GM11168 (cell line): ENCODE data around the gene ACOT12.
"Not testable (repeated sequence)": the region's sequence is repeated elsewhere in the genome, so short reads cannot be mapped to it uniquely, and the experiment has no call there.

ENCODE experiments used
- in situ Hi-C: fragments of 300-500 bp; cut with MboI; formaldehyde crosslinking; loops from one replicate; pipeline ENCODE4 v1.12.0; 2022; ENCODE audit warnings: low sequenced_read_pairs; ENCODE audit not compliant: unreplicated experiment

The ACOT12 gene

DNA sequence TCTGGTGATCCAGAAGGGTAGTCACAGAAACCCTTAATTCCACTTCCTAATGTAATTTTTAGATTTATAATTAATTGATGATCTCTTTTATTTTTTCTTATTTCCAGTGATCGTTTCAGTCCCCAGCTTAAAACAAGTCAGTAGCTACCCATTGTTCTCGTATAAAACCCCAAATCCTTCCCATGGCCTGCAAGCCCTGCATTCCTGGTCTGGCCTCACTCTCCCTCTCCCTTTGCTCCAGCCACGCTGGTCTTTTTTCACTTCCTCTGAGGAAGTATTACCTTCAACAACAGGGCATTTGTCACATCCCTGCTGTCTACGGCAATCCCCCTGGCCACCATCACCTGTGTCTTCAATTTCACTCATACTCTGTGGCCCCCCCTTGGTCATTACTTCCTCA is 44.8 kb downstream of the ACOT12 start:
- in situ Hi-C loops = no loop called here

DNA sequence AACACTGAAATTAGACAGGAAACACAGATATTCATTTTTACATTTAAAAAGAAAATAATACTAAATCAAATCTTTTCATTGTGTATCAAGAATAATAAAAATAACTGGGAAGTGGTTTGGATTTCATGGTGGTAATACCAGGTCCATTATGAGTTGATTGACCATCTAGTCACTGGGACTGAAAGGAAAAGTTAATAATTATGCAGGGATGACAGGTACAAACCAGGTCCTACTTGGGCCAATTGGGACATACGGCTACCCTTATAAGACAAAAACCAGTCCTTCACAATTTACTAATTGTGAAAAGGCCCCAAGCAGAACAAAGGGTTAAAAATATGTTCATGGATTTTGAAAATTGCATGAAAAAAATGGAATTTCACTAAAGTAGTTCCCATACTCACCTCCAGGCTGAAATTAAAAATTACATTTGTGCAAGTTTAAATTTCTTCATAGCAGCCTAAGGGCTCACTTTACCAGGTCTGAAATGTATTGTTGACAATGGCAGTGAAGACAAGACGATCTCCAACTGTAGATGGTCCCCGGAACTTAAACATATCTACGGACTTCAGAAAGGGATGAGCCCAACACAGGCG is 48.4 kb downstream of the ACOT12 start:
- in situ Hi-C loops = no loop called here

DNA sequence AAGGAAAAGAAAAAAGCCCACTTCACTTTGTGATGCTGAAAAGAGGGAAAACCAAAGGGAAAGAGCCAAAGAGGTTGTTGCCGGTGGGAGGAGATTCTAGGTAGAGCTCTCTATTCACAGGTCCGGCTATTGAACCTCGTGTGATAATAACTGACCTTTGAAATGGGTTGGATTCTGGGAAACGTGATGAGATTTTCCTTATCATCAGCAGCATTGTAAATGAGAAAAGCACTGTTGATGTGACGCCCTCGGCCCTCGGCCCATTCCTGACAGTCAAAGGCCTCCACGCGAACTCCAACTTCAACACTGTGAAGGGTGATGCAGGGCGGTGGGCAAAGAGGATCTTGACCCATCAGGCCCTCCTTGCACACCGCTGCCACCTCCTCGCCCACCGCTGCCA is 49.2 kb downstream of the ACOT12 start:
- in situ Hi-C loops = no loop called here

DNA sequence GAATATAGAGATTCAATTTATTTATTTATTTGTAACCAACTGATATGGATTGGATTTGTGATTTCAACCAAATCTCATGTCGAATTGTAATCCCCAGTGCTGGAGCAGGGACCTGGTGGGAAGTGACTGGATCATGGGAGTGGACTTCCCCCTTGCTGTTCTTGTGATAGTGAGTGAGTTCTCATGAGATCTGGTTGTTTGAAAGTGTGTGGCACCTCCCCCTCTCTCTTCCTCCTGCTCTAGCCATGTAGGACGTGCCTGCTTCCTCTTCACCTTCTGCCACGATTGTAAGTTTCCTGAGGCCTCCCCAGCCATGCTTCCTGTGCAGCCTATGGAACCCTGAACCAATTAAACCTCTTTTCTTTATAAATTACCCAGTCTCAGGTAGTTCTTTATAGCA is 55.7 kb downstream of the ACOT12 start:
- in situ Hi-C loops = not testable (repeated sequence)

DNA sequence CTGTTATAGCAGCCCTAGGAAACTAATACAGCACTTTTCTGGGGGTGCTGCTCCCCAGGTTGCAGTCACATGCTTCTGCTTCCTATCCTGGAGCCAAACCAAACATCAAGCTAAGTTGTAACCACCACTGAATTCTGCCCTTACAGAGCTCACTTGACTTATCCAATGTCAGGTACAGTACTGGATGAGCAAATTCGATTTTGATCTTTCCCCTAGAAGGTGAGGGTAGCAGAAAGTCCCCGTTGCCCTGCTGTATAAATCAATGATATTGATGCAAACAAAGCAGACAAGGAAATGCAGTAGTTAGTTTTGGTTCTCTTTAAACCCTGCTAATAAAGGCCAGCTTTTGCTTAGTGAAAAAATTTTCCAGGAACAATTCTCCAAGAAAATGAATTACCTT is 56.1 kb downstream of the ACOT12 start:
- in situ Hi-C loops = no loop called here

DNA sequence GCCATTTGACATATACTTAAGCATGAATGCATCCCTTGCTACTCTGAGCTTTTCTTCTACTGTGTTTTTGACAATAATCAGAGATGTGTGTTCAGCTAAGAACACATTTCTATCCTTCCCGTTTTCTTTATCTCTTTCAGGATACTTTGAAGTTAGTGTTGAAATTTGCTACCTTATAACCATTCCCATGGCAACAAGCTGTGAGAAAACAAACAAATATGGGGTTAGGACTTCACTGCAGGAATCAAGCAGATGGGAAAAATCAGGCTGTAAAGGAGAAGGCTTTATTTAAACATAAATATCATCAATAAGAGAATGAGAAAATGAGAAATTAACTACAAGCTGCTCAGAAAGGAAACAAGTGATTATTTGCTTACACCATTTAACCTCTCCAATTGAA is 57.4 kb downstream of the ACOT12 start:
- in situ Hi-C loops = no loop called here

DNA sequence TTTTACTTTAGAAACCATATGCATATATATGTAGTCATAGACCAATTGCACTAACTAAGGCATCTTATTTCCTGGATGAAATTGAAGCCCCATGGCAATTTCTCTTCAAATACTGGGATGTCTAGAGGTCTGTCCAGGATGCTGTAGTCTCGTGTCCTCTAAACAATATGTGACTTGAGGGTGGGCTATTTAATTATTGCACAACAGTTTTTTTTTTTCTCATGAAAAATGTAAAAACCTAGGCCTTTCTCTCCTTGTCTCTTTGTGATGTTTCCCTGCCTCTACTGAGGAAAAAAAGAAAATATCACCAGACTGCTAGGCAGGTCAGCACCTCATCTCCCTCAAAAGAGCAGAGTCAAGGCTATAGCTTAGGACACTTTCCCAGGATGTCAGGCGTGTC is 58.0 kb downstream of the ACOT12 start:
- in situ Hi-C loops = no loop called here

DNA sequence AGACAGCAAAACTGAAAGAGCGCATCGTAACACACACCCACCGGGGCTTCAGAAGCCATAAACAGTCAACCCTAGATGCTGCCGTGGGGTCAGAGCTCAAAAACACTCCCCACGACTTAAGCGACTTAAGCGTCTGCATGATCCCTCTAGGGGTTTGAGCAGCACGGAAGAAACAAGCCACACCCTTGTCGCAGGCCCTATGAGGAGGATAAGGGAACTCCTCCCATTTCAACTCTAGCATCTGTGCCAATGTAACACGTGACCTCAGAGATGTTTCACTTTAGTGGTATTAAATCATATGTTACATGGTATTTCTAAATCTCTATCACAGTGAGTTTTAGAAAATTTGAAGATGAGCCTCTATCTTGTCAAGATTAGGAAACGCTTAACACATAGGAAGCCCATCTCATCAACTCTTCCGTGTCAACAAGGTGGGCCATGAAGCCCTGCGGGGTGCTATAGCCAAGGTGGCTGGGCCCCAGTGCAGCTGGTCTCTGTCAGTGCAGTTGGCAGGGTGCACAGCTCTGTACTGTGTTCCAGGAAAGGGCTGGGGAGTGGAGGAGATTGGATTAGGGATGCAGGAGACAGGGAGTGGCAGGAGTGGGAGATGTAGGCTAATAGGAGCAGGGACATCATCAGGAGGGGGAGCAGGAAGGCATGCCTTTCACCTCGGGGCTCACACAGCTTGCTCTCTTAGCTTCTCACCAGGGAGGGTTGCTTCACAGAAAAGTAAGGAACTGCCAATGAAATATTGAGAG is 59.5 kb downstream of the ACOT12 start:
- in situ Hi-C loops = no loop called here

DNA sequence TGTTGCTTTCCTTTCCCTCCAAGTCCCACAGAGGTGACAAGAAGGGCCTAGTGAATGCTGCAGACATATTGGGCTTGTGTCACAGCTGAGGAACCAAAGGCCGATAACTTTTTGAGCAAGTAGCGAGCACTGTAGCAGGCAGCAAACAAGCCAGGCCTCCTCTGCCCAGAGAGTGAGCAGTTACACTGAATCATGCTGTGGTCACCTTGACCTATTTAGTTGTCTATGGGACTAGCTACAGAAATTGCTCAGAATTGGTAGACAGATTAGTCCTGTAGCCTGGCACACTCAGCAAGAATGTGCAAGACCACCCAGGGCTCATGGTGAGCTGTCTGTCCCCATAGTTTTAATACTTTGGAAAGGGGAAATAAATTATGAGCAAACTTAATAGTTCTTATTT is 67.4 kb downstream of the ACOT12 start:
- in situ Hi-C loops = no loop called here

DNA sequence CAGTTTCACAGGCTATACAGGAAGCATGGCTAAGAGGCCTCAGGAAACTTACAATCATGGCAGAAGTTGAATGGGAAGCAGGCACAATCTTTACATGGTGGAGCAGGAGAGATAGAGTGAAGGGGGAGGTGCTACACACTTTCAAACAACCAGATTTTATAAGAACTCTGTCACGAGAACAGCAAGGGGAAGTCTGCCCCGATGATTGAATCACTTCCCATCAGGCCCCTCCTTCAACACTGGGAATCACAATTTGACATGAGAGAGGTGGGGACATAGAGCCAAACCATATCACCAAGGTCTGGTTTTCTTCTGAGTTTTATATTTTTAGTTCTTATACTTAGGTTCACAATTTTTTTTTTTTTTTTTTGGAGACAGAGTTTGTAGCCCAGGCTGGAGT is 76.4 kb downstream of the ACOT12 start:
- in situ Hi-C loops = no loop called here

DNA sequence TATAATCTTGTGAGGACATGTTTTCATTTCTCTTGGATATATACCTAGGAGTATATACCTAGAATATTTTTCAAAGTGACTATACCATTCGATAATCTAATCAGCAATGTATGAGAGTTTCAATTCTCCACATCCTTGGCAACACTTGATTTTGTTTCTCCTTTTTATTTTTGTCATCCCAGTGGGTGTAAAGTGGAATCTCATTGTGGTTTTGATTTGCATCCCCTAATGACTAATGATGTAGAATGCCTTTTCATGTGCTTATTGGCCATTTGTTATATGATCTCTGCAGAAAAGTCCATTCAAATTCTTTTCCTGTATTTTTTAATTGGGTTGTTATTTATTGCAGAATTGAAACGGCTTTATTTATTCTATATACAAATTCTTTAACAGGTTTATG is 77.4 kb downstream of the ACOT12 start:
- in situ Hi-C loops = no loop called here

DNA sequence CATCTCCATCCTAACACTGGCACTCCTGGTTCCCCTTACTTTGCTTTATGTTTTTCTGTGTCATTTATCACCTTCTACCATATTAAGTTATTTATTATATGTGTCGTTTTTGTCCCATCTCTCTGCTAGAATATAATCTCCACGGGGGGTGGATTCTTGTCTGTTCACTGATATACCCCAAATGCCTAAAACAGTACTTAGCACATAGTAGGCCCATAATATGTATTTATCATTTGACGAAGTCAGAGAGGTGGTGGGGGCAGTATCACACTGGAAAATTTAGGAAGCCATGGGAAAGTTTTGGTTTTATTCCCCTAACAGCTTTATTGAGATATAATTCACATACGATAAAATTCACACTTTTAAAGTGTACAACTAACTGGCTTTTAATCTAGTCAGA is 78.1 kb downstream of the ACOT12 start:
- in situ Hi-C loops = no loop called here

DNA sequence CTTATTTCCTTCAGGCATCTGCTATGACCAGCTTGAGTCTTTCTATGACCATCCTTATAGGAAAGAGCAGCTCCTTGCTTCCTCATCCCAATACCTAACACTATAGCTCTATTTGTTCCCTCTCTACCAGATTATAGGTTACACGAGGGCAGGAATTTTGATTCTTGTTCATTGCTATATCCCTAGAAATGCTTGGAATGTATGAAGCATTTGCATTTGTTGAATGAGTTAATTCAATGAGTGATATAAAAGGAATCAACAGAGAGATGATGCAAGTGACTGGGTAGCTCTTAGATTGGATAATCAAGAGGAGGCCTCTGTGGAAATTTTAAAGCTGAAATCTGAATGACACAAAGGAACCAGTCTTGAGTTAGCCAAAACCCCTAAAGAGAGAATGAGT is 78.6 kb downstream of the ACOT12 start:
- in situ Hi-C loops = no loop called here

DNA sequence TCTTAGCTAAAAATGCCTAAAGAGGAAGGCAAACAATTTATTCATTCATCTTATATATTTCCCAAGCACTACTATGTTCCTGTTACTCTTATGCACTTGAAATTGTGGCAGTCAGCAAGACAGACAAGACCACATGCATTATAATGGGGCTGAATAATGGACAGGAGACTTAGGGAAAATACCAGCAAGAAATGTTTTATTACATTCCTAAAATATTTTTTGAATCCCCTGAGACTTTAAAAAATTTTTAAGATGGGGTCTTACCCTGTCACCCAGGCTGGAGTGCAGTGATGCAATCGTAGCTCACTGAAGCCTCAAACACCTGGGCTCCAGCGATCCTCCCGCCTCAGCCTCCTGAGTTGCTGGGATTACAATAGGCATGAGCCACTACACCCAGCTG is 79.4 kb downstream of the ACOT12 start:
- in situ Hi-C loops = no loop called here

DNA sequence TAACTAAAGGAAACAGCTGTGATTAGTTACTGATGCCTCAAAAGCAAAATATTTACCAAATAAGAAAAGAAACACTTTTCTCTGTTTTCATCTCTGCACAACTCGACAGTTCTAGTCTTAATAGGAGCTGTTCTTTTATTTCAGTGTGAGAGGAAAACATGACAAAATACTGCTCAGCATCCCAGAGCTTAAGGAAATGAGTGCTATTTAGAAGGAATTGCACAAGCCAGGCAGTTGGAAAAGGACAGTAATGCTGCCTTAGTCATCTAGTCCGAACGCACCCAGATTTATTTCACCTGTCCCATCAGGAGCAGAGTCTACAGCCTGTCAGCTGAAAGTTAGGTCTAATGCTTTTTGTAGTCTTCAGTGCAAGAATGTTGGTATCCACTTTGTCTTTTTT is 80.2 kb downstream of the ACOT12 start:
- in situ Hi-C loops = no loop called here

DNA sequence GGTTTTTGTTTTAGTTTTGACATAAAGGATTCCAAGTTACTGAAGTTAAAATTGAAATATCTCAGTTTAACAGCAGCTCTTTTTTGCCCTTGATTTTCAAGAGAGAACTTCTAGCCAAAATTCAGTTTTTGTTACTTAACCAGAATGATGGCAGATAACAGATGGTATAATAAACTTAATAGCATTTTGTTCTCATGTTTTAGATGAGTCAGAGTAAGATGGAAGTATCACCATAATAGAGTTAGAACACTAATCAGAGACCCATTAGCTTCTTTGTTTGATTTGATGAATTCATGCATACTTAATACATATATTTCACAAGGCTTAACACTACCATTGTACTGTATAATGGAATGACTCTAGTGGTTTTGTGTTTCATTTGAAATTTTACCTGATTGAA is 80.7 kb downstream of the ACOT12 start:
- in situ Hi-C loops = no loop called here

DNA sequence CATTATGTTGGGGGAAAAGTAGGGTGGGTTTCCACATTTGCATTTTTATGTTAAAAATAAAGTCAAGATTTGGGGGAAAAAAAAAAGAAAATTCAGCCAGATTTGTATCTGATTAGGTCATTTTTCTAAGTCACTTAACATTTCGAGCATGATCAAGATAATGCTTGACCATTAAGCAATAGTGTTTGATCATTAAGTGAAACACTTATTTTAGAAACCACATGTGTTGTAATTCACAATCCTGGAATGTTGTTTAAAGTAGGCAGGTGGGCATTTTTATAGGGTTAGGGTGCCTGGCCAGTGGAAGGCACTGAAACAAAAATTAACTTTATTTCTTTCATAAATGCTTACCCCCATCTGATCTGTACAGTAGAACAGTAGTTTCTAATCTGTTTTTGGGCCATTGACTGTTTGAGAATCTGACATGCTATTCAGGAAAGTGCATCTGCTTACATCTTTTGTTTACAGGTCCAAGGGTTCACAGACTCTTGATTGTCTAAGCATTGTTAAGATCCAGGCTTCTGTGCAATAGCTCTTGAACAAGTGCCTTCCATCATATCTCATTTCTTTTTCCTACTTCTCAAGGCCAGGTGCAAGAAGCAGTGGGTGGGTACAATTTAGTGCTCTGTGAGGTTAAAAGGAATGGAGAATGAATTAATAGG is 83.4 kb downstream of the ACOT12 start:
- in situ Hi-C loops = no loop called here

DNA sequence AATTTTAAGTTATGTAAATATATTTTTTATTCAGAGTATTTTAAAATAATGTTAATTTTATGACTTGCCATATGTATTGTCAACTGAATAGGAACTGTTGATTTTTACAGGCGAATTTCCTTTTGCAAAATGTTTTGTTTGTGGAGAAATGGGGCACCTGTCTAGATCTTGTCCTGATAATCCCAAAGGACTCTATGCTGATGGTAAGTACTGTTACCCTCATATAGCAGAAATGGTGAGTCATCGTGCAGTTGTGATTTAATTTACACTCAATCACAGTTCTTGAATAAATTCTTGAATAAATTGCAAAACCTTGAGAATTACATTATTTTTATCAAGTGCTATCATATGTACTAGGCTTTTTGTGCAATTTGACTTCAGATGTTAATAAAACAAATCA is 85.1 kb downstream of the ACOT12 start:
- in situ Hi-C loops = no loop called here

DNA sequence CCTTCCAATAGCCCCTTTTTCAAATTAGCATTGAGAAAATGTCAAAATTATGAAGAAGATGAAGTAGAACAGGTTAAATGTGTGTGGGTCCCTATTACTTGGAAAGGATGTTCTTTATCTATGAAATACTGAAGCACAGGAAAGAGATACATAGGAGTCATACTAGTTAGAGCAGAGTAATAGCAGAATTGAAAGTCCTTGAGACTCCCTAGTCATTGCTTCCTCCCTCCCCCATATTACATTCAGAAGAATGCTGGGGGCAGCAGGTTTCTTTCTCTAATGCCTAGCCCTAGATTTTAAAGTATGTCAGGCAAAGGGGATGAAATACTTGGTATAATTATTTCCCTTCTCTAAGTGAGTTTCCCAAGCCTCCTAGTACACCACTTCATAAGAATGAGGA is 88.1 kb downstream of the ACOT12 start:
- in situ Hi-C loops = no loop called here

DNA sequence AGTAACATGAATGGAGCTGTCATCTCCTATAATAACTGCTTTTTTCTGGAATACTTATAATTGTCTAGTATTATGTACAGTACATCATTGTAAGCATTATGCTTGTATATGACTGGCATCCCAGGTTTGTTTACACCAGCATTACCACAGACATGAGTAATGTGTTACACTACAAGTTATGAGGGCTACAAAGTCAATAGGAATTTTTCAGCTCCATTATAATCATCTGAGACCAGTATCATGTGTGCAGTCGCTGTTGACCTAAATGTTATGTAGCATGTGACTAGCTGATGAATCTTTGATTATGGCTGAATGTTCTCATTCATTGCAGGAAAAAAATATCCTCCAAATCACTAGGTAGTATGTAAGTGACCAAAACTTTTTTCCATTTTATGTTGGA is 90.4 kb downstream of the ACOT12 start:
- in situ Hi-C loops = no loop called here

DNA sequence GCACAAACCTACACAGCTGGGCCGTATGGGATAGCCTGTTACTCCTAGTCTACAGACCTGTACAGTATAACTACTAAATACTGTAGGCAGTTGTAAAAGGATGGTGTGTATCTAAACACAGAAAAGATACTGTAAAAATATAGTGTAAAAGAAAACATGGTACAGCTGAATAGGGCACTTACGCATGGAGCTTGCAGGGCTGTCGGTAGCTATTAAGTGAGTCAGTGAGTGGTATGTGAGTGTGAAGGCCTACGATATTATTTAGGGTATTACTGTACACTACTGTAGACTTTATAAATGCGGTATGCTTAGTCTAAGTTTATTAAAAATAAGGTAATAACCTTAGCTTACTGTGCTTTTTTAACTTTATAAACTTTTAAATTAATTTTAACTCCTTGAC is 91.3 kb downstream of the ACOT12 start:
- in situ Hi-C loops = no loop called here
